Activated T-helper 9 cell treated with anti-CD3 and anti-CD28 coated beads, Interleukin-2, amount 50 U/mL, for 16 hours (primary cell): Measurements from ENCODE around the gene DDO.

Source experiments
- DNase-seq: peaks from one replicate; pipeline ENCODE4 v3.0.0-alpha.2; 2020; ENCODE audit warnings: low read depth

Gene DDO

GRCh38 chr6:110419028-110419739 lies 3.8 kb upstream of the DDO start:
- DNase-seq = no peak

- no peak for DNase-seq
These were observed 3.2 kb upstream of the DDO start for GRCh38 chr6:110418594-110418993.

- no peak for DNase-seq
These were observed 706 bp downstream of the DDO start for GRCh38 chr6:110414669-110415068.

- DNase-seq = no peak
These were observed 3.0 kb downstream of the DDO start for GRCh38 chr6:110412360-110412759.

- no peak for DNase-seq
These were observed 4.9 kb downstream of the DDO start for GRCh38 chr6:110410511-110410910.

GRCh38 chr6:110409794-110410193 lies 5.6 kb downstream of the DDO start:
- DNase-seq = no peak

GRCh38 chr6:110408901-110409300 lies 6.5 kb downstream of the DDO start:
- DNase-seq = no peak

GRCh38 chr6:110404607-110405006 lies 10.8 kb downstream of the DDO start:
- no peak for DNase-seq

- no peak for DNase-seq
These were observed 13.7 kb downstream of the DDO start for GRCh38 chr6:110401585-110402176.

- DNase-seq = no peak
These were observed 15.2 kb downstream of the DDO start for GRCh38 chr6:110400208-110400607.

GRCh38 chr6:110399219-110400071 lies 15.9 kb downstream of the DDO start:
- DNase-seq = no peak

GRCh38 chr6:110398778-110399177 lies 16.6 kb downstream of the DDO start:
- no peak for DNase-seq

GRCh38 chr6:110395221-110395620 lies 20.2 kb downstream of the DDO start:
- DNase-seq = no peak

- no peak for DNase-seq
These were observed 21.0 kb downstream of the DDO start for GRCh38 chr6:110394409-110394808.

- no peak for DNase-seq
These were observed 22.6 kb downstream of the DDO start for GRCh38 chr6:110392727-110393126.

GRCh38 chr6:110390404-110390803 lies 25.0 kb downstream of the DDO start:
- DNase-seq = no peak

- no peak for DNase-seq
These were observed 25.5 kb downstream of the DDO start for GRCh38 chr6:110389689-110390382.

GRCh38 chr6:110387986-110388385 lies 27.4 kb downstream of the DDO start:
- no peak for DNase-seq

GRCh38 chr6:110385458-110385863 lies 29.9 kb downstream of the DDO start:
- DNase-seq = no peak

GRCh38 chr6:110378552-110378951 lies 36.8 kb downstream of the DDO start:
- no peak for DNase-seq

GRCh38 chr6:110369066-110369465 lies 46.3 kb downstream of the DDO start:
- no peak for DNase-seq

- no peak for DNase-seq
These were observed 47.1 kb downstream of the DDO start for GRCh38 chr6:110368284-110368683.
